Measurements from ENCODE around the gene SDCCAG8.
A peak's percentile ranks its signal among the peaks of the same experiment; 100 is the strongest.

SDCCAG8 gene

DNA sequence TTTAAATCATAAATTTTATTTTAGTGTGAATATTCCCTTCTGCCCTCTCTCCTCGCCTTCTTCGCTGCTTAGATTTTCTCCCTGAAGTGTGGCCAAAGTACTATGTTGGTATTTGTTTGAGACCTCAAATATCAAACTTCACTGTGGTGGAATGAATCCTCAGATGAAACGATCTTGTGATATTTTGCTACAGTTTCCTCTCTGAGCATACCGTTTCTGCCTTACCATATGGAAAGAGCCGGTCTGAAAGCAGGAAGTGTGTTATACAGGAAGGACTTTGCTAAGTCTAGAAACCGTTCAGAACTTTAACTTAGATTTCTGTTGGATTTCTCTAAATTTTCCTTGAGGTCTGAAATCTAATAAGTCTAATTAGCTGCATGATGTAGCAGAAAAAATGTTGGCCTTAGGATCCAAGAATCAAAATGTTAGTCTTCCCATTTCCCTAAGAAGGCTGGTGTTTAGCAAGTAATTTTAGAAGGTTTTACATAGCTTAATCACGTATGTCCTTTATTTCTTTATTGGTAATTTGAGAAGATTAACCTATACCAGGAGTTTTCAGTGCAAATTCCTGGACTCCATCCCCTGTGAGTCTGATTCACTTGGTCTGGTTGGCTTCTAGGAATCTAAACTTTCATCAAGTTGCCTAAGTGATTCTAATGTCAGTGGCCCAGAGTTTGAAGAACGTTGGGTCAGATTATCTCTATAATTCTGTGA lies 30.7 kb downstream of the SDCCAG8 start:
- no peak for DNase-seq (ENCODE audit: low spot score)

DNA sequence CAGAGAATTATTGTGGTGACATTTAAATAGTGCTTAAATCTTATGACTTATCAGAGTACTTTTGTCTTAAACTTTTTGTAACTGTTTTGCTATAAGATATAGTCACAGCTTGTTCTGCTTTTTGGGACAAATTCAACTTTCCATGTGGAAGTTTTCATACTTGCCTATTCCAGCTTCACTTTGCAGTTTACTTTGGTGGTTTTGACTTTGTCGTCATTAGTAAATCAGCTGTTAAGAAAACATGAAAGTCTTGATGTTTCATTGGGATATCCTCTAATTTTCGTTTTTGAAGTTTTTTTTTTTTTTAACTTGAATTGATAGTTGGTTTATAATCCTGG lies 31.3 kb downstream of the SDCCAG8 start:
- no peak for DNase-seq (ENCODE audit: low spot score)

DNA sequence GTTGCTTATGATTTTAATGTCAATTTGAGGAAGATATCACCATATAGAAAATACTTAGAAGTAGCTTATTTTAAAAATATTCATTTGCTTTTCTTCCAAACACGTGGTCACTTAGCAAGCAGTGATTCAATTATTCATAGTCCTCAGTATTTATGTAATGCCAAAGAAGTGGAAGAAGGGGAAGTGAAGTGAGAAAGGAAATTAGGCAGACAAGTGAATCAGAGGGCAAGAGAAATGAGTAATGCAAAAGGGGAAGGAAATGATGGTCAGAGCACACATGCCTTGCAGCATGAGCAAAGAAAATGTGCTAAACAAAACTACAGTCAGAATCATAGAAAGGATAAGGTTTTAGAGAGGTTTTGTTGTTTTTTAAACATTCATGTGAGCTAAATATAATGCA lies 31.8 kb downstream of the SDCCAG8 start:
- DNase-seq (ENCODE audit: low spot score) = no peak

DNA sequence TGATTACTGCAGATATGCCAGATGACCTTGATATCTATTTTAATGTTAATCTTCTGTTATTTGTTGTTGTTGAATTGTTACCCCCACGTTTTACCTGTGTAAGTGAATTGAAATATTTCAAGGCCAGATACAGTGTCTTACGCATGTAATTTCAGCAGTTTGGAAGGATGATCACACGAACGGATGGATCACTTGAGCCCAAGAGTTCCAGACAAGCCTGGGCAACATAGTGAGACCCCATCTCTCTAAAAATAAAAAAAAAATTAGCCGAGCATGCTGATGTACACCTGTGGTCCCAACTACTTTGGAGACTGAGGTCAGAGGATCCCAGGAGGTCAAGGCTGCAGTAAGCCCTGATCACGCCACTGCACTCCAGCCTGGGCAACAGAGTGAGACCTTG lies 32.2 kb downstream of the SDCCAG8 start:
- DNase-seq (ENCODE audit: low spot score) = no peak

DNA sequence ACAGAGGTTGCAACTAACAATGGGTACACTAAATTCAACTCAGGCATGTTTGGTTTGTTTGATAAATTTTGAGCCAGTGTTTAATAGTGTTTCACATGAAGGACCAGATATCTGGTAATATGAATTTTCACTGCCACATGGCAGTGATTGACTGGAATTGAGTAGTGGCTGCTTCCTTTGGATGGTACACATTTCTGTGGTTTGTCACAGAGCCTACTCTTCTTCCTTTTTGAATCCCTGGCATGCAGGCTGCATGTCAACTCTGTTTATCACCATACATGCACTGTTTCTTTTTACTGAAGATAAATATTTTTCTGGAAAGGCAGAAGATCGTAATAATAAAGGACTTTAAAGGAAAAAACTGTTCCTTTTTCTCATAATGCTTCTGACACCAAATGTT lies 35.5 kb downstream of the SDCCAG8 start:
- DNase-seq (ENCODE audit: low spot score) = no peak

DNA sequence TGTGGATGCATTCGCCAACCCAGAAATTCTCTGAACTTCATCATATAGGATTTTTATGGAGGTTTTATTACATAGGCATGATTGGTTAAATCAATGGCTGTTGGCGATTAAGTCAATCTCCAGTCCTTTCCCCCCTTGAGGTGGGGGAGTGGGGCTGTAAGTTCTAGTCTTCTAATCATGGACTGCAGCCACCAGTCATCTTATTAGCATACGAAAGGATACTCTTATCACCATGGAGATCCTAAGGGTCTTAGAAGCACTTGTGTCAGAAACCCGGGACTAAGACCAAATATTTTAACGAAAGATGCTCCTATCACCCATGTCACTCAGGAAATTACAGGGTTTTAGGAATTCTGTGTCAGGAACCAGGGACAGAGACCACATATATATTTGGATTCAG lies 36.3 kb downstream of the SDCCAG8 start:
- no peak for DNase-seq (ENCODE audit: low spot score)

DNA sequence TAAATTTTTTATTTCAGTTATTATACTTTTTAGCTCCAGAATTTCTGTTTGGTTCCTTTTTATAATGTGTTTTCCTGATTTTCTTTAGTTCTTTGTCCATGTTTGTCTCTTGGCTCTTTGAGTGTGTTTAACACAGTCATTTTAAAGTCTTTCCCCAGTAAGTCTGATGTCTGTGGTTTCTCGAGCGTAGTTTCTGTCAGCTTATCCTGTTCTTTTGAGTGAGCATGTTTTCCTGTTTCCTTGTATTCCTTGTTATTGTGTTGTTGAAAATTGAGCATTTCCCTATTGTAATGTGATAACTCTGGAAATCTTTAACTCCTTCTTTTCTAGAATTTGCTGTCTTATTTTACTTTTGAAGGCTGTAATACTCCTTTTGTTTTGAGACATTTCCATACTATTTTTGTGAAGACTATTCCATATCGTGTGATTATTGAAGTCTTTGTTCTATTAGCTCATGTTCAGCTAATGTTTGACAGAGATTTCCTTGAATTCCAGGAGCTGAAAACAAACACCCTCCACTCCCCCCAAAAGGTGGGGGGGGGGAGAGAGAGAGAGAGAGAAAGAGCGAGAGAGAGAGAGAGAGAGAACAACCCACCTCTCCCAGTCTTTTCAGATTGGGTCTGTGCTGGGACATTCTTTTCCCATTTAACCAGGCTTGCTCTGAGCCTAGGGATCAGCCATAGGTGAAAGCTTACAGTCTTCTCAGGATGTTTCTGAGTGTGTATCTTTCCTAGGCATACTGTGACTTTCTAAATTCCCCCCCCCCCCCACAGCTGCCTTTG lies 38.3 kb downstream of the SDCCAG8 start:
- DNase-seq (ENCODE audit: low spot score) = no peak

DNA sequence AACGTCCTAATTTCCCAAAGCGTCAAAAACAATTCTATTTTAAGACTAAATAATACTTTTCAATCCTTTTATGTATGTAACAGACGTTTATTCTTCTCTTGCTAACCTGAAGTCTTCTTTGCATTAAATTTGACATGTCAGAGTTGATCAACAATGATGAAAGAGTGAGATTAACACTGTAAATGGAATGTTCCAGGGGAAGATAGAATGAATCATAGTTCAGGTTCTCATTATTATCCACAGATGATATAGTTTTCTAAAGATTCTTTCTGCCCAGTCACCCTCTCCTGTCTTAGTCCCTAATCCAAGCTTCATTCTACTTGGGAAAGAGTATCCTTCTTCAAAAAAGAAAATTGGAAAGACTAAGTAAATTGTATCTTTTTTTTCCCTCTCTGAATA lies 38.9 kb downstream of the SDCCAG8 start:
- no peak for DNase-seq (ENCODE audit: low spot score)

DNA sequence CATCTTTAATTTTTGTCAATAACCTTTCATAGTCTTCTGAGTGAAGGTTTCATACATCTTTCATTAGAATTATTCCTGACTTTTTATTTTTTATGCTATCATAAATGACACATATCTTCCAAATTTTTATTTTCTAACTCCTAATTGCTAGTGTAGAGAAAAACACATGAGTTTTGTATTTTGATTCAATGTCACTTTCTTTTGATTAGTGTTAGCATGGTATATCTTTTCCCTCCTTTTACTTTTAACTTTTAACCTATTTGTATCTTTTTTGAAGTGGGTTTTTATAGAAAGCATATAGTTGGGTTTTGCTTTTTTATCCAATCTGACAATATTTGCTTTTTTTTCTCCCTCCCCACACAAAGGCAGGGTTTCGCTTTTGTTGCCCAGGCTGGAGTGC lies 43.2 kb downstream of the SDCCAG8 start:
- no peak for DNase-seq (ENCODE audit: low spot score)

DNA sequence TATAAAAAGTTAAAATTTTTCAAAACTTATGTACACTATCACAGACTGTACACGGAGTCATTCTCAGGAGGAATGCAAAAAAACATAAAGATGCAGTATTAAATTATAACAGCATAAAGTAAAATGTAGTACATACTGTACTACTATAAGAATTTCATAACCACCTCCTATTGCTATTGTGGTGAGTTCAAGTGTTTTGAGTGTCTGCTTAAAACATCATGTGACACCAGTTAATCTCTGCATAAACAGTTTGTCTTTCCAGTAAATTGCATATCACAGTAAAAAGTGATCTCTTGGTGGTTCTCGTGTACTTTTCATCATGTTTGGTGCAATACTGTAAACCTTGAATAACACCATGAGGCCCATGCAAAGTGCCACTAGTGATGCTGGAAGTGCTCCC lies 45.2 kb downstream of the SDCCAG8 start:
- DNase-seq (ENCODE audit: low spot score) = no peak

DNA sequence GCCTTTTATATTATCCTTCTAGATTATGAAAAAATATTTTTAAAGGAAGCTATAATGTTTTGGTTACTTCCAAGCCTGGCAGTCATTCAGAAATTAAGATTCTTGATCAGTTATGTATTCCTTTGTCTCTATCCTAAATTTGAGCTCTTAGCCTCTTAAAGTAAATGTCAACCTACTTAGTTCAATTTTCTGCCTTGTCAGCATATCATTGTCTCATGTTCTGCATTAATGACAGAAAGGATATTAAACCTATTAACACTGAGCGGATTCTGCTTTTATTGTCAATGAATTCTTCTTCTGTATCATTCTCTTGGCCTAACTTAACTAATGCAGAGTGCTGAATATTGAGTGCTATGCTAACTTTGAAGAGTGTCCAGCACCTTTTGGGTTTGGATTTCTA lies 56.0 kb downstream of the SDCCAG8 start:
- no peak for DNase-seq (ENCODE audit: low spot score)

DNA sequence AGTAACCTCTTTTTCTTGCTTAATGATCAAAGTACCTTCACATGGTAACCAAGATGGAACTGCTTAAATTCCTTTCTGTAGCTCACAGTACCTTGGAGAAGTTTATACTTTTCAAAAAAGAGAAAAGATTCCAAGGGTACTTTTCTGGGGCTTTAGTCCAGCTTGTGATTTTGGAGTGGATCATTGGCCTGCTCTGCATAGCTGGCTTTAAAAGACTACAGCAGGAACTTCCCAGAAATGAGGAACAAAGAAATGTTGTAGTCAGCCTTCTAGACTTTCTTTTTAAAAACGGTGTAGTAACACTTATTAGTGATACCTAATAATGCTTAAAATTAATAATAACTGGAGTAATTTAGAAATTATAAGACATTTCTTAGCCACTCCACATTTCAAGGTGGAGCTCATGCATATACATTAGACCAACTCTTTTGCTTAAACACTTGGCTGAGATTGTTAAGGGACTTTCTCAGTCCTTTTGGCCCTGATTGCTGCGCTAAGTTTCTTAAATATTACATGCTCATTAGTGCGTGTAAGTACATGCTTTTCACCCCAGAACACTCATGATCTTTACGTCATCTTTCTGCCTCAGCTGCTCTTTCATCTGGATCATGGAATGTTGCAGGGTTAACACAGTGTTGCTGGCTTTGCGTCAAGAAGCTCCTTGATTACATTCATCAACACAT lies 57.3 kb downstream of the SDCCAG8 start:
- DNase-seq (ENCODE audit: low spot score) = no peak

DNA sequence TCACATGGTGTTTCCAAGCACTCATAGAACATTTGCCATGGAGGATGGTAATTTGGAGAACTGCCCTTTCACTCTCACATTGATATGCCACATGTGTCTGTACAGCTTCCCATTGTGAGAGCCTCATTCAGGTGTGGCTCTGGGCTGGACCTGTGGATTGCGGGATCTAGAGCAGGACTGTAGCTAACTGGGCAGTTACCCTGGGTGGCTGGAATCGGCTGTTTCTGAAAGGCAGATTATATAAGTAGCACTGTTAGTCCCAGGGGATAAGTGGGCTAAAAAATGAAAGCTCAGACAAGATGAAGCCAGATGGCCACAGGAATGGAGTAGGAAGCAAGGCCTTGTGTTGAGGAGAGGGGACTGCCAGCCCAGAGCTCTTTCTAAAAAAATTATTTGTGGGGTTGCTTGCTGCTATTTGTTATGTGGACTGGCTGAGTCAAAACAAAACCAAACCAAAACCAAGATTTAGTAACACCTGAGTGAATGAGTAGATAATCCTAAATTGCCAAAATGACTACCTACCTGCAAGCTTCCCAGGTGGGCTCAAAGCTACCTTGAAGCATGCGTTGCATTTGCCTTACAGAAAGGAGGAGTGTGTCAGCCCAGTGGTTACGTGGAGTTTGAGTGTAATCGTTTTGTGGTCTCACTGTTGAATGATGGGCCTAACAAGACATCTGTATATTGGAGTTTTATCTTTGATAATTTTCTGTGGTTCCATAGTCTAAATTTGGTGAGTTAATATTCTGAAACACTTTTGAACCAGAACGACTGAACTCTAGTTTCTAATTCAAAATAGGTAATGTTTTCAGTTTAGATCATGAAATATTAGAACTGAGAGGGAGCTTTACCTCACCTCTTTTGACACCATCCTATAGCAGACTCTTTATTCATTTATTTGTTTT lies 58.0 kb downstream of the SDCCAG8 start:
- DNase-seq (ENCODE audit: low spot score) = no peak

DNA sequence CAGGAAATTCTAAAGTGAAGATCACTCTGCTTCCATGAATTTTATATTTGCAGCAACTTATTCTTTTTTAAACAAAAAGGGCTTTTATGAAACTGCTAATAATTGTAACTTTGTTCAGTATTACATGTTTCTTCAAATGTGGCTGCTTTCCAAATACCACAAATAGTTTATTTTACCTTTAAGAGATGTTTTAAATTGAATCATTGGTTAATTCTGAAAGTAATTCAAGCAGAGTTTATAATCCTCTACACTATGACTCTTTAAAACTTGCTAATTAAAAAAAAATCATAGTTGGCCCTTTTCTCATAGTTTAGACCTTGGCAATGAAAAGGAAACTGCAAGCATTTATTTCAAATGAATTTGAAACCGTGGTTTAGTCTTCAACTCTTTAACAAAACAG lies 59.6 kb downstream of the SDCCAG8 start:
- DNase-seq (ENCODE audit: low spot score) = no peak

DNA sequence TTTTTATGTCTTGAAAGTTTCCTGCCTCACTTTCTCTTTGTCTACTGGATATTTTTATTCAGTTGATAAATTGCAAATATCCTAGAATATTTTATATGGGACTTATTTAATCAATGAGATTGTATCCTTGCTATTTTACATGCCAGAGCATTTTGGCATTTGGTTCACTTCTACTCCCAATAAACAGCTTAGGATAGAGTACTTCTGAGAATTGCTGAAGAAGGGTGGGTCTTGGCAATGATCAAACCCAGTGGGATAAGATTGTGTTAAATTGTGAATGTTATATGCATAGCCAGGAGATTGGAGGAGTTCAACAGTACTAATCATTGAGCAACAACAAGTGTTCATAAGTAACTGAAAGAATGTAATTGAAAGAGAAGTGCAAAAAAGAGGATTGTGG lies 60.1 kb downstream of the SDCCAG8 start:
- no peak for DNase-seq (ENCODE audit: low spot score)

DNA sequence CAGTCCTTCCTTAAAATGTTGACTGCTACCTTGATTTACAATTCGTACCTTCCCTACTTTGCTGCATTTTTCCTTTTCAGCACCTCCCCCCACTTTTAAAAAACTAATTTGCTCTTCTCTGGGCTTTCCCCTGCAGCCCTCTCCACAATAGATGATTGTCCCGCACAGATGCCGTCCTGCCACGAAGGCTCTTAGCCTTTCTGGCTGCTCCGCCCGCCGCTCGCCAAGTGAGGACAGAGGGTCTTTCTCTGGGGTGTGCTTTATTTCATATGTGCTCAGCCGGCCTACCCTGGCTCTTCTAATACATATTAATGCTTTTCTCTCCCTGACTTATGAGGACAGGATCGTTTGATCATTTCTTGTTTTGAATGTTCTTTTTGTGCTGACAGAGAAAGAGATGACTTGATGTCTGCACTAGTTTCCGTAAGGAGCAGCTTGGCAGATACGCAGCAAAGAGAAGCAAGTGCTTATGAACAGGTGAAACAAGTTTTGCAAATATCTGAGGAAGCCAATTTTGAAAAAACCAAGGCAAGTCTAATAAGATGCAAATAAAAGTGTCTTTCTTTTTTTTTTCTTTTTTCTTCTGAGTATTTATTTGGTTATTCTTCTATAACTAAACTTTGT lies 60.6 kb downstream of the SDCCAG8 start:
- DNase-seq (ENCODE audit: low spot score) = no peak

DNA sequence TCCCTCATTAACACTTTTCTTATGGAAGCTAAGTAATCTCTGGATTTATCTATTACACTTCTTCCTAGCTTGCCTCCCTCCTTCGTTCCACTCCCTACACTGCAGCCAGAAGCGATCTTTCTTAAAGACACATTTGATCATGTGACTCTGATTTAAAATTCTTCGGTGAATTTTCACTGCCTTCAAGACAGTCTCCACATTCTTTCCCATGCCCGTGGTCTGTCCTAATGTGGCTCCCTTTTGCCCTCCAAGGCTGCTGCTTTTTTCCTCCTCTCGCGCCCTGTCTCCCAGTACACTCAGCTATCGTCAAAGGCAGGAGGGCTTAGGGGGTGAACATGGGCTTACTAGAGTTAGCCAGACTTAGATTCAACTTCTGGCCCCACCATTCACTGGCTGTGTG lies 64.4 kb downstream of the SDCCAG8 start:
- no peak for DNase-seq (ENCODE audit: low spot score)

DNA sequence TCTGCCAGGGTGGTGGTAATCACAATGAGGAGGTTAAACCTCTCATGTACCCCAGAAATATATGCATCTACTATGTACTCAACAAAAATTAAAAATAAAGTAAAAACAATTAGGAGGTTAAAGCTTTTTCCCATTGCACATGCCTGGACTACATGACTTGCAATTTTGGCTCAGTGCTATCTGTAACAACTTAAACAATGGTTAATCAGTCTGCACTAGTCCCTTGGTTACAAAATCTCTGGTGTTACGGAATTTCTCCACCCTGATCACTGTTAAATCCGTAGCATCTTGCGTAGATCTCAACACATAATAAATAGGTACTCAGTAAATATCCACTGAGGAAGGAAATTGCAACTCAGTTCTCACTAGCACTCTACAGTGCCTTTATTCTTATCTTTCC lies 66.5 kb downstream of the SDCCAG8 start:
- DNase-seq (ENCODE audit: low spot score) = no peak

DNA sequence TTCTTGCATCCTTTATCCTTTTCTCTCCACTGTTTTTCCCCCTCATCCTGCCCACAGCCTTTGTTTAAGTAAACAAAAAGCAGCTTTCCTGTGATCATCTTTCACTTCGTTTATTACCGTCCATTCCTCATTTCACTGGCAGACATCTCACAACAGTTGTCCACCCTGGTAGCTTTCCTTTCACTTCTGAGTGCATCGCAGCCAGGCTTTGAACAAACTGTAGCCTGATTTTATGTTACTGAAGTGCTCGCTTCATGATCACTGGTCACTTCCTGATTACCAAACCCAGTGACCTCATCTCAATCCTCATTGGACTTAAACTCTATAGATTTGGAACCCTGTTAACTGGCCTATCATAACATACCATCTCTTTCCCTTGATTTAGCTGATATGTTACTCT lies 67.7 kb downstream of the SDCCAG8 start:
- no peak for DNase-seq (ENCODE audit: low spot score)

DNA sequence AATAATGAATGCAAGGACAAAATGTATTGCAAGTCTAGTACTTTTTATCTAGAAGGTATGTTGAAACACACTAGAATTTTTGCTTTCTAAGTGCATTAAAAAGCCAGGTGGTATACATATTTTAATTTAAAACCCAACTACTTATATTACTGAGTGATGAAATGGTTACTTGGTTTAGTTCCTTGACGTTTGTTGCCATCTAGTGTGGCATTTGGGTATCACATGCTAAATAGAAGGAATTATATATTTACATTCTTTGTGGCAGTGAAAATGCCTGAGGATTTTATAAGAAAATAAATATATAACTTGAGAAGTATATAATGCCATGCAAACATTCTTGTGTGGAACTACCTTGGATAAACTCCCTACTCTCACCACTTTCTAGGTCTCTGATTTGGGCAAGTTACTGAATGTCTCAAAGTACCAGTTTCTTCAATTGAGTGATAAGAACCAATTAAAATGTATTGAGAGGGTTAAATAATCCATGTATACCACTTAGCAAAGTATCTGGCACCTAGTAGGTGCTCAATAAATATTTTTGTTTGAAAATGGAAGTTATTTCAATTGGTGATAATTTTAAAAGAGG lies 69.6 kb downstream of the SDCCAG8 start:
- DNase-seq (ENCODE audit: low spot score) = peak; percentile 16

DNA sequence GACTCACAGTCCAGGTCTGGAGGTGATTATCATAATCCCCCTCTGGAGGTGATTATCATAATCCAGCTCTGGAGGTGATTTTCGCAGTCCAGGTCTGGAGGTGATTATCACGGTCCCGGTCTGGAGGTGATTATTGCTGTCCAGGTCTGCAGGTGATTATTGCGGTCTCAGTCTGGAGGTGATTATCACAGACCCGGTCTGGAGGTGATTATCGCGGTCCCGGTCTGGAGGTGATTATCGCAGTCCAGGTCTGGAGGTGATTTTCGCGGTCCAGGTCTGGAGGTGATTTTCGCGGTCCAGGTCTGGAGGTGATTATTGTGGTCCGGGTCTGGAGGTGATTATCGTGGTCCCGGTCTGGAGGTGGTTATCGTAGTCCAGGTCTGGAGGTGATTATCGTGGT lies 76.6 kb downstream of the SDCCAG8 start:
- DNase-seq (ENCODE audit: low spot score) = no peak

DNA sequence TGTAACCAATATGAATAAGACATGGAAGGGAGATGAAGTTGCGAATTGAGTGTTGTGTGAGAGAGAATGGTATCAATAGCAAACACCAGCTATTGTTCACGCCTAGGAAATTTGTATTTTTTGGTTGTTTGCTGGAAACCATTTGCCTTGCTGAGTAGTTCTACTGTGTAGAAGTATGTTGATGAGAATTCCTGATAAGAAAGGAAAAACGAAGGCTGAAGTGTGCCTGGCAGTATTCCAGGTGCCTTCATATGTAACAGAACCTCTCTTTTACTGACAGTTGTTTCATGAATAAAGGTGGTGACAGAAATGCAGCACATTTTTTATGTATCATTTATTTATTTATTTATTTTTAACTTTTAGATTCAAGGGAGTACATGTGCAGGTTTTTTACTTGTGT lies 79.5 kb downstream of the SDCCAG8 start:
- DNase-seq (ENCODE audit: low spot score) = no peak

All from HuH-7.5 (cell line).